ENCODE measurements around the gene NAB2. TPM values are rescaled to one million over a fixed set of nuclear protein-coding genes. Genes with fewer than 3 reads are reported as not detected.
A peak's percentile ranks its signal among the peaks of the same experiment; 100 is the strongest.
"Not testable (repeated sequence)": the region's sequence is repeated elsewhere in the genome, so short reads cannot be mapped to it uniquely, and the experiment has no call there.

The NAB2 gene
- total RNA-seq, 1 donor from 2014 or later: 22.1 TPM

DNA sequence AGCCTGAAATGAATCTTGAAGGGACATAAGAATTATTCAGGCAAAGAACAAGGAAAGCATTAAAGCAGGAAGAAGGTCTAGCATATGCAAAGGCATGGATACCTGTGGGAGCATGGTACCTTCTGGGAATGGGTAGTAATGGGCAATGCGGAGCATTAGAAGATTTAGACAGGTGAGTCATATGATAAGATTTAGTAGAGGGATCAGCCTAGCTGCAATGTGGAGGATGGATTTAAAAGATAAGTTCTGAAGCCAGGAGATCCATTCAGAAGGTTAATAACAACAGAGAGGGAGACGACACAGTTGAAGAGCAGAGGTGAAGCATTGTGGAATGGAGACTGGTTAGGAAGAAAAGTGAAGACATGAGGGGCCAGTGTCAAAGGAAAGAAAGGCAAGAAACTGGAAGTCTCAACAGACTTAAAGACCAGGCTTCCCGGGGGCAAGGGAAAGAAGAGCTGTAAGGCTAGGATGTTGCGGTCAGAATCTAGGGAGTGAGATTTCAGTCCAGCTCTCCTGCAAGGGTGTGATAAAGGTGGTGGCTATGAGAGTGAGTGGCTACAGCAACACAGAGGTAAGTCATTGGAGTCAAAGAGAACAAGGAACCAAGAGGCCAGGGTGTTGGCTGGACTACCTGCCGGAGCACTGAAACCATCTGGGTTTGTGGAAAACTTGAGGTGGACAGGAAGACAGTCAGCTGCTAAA lies 27.8 kb downstream of the NAB2 start:
- Mint-ChIP-seq H3K4me1 (peaks cover 13% of the 10 kb centered on the region), H3K36me3 (ENCODE audit: low read depth) (peaks cover 5% of the 10 kb centered on the region), H3K9me3 (no peaks in the 10 kb centered on the region), H3K27me3 (no peaks in the 10 kb centered on the region), H3K4me3 (no peak overlapping the region), H3K27ac (no peak overlapping the region)
- ChIA-PET POLR2A (interaction anchor here (0.7 kb wide), 1 partner anchor 44 kb away, joined by 3 read pairs; no protein-coding TSS in a partner anchor), CTCF (interaction anchor here (0.7 to 1.5 kb wide), 4 partner anchors 47 to 86 kb away, joined by 3 to 5 read pairs (median 4); no protein-coding TSS in a partner anchor)
- TF ChIP-seq, protein P1, sequence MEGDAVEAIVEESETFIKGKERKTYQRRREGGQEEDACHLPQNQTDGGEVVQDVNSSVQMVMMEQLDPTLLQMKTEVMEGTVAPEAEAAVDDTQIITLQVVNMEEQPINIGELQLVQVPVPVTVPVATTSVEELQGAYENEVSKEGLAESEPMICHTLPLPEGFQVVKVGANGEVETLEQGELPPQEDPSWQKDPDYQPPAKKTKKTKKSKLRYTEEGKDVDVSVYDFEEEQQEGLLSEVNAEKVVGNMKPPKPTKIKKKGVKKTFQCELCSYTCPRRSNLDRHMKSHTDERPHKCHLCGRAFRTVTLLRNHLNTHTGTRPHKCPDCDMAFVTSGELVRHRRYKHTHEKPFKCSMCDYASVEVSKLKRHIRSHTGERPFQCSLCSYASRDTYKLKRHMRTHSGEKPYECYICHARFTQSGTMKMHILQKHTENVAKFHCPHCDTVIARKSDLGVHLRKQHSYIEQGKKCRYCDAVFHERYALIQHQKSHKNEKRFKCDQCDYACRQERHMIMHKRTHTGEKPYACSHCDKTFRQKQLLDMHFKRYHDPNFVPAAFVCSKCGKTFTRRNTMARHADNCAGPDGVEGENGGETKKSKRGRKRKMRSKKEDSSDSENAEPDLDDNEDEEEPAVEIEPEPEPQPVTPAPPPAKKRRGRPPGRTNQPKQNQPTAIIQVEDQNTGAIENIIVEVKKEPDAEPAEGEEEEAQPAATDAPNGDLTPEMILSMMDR (IDR thresholded peaks at IDR 0.05): no peak
- intact Hi-C loops (cut with micrococcal nuclease): no loop called here
- DNase-seq (no peak), ATAC-seq (ENCODE audit: low read depth) (no peak)

DNA sequence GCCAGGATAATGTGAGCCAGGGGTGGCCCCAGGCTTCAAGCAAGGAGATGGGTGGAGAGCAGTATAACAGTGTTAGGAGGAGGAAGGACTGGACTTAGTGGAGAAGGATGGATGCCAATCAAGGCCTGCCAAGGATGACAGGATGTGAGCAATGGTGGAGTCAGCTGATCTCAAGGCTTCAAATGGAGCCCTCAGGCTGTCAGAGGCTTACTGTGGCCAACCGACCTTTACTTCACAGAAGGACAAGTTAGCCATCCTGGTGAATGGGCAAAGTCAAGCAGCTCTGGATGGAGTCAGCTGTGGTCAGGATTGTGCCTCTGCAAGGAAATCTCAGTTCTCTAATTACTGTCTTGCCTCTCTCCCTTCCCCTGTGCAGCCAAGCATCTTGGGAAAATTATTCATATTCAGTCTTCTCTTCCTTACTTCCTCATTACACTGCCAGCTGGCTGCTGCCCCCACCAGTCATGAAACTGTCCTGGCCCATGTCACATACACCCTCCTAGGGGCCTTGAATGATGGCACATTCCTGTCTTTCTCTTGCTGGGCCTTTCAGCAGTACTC lies 29.9 kb downstream of the NAB2 start:
- Mint-ChIP-seq H3K9me3 (peaks cover 1% of the 10 kb centered on the region), H3K36me3 (ENCODE audit: low read depth) (no peaks in the 10 kb centered on the region), H3K4me1 (peaks cover 6% of the 10 kb centered on the region), H3K4me3 (no peak overlapping the region), H3K27ac (peak overlapping the region; percentile 57), H3K27me3 (no peaks in the 10 kb centered on the region)
- no peak for DNase-seq
- CTCF ChIA-PET: no interaction called here
- TF ChIP-seq, protein P1 (IDR thresholded peaks at IDR 0.05): no peak
- intact Hi-C loops (cut with micrococcal nuclease): no loop called here
- POLR2A ChIA-PET: no interaction called here
- ATAC-seq (ENCODE audit: low read depth): no peak

DNA sequence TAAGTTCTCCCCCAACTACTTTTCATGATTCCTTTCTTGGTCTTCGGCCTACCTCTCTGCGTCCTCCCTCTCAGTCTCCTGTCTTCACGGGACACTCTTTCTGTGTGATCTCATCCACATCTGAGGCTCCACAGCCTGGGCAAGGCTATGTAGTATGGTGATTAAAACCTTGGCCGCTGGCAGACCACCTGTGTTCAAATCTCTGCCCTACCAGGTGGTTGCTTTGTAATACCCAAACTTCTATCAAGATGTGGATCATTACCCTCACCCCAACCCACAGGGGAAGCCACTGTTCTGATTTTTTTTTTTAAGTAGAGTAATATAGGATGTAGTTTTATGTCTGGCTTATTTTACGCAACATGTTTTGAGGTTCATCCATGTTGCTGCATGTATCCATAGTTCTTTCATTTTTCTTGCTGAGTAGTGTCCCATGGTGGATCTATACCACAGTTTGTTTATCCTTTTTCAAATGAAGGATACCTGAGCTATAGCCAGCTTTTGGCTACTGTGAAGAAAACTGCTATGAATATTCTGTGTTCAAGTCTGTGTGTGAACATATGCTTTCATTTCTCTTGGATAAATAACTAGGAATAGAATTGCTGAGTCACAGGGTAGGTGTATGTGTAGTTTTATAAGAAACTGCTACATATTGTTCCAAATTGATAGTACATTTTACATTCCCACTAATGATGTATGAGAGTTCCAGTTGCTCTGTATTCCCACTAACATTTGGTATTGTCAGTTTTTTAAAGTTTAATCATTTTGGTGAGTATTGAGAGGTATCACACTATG lies 30.6 kb downstream of the NAB2 start:
- H3K36me3 Mint-ChIP-seq (ENCODE audit: low read depth): no peaks in the 10 kb centered on the region
- TF ChIP-seq, protein P1 (IDR thresholded peaks at IDR 0.05): no peak
- H3K27ac Mint-ChIP-seq: peak overlapping the region; percentile 57
- CTCF ChIA-PET: no interaction called here
- H3K4me3 Mint-ChIP-seq: no peak overlapping the region
- H3K4me1 Mint-ChIP-seq: peaks cover 6% of the 10 kb centered on the region
- intact Hi-C loops (cut with micrococcal nuclease): loop anchor here (10.0 kb wide), 1 partner anchor 335 kb away; the partner anchor contains the start of genes GLI1 and INHBE
- ATAC-seq (ENCODE audit: low read depth): no peak
- H3K9me3 Mint-ChIP-seq: peaks cover 2% of the 10 kb centered on the region
- DNase-seq: no peak
- no peaks in the 10 kb centered on the region for H3K27me3 Mint-ChIP-seq
- POLR2A ChIA-PET: no interaction called here

DNA sequence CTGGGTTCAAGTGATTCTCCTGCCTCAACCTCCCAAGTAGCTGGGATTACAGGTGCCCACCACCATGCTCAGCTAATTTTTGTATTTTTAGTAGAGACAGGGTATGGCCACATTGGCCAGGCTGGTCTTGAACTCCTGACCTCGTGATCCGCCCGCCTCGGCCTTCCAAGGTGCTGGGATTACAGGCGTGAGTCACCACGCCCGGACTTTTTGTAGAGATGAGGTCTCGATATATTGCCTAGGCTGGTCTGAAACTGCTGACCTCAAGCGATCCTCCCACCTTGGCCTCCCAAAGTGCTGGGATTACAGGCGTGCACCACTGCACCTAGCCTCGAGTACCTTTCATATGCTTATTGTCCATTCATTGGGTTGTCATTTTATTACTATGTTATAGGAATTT lies 31.8 kb downstream of the NAB2 start:
- not testable (repeated sequence) for H3K4me1 Mint-ChIP-seq; ATAC-seq (ENCODE audit: low read depth); H3K27ac Mint-ChIP-seq; H3K27me3 Mint-ChIP-seq; H3K36me3 Mint-ChIP-seq (ENCODE audit: low read depth); H3K4me3 Mint-ChIP-seq; DNase-seq; H3K9me3 Mint-ChIP-seq
- intact Hi-C loops (cut with micrococcal nuclease): loop anchor here (10.0 kb wide), 1 partner anchor 334 kb away; the partner anchor contains the start of genes GLI1 and INHBE
- CTCF ChIA-PET: interaction anchor here (0.8 to 1.2 kb wide), 5 partner anchors 8 to 106 kb away, joined by 3 to 6 read pairs (median 3); no protein-coding TSS in a partner anchor
- POLR2A ChIA-PET: interaction anchor here (0.6 to 2.8 kb wide), 2 partner anchors 9 to 32 kb away, joined by 3 to 10 read pairs; partner anchors contain the start of genes NAB2 and STAT6

DNA sequence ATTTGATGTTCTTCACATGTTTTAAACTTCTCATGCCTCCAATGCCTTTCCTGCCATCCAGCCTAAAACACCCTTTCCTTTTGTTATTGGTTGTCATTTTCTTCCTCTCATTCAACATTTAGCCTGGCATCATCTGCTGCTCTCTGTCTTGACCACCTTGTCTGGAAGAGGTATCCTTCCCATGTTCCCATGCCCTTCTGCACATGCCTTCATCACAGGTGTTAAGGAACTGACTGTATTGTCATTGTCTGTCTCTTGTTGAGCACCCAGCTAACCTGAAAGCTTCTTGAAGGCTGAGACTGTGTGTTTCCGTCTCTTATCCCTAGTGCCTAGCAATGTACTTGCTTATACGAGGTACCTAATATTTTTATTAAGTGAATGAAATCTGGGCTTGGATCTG lies 34.9 kb downstream of the NAB2 start:
- TF ChIP-seq, protein P1 (IDR thresholded peaks at IDR 0.05): no peak
- intact Hi-C loops (cut with micrococcal nuclease): loop anchor here (1.0 to 10.0 kb wide), 4 partner anchors 49 to 331 kb away; partner anchors contain the start of genes GLI1 and INHBE
- ATAC-seq (ENCODE audit: low read depth) (no peak), DNase-seq (no peak)
- Mint-ChIP-seq H3K9me3 (peaks cover 2% of the 10 kb centered on the region), H3K4me1 (peaks cover 10% of the 10 kb centered on the region), H3K4me3 (no peak overlapping the region), H3K27me3 (no peaks in the 10 kb centered on the region), H3K27ac (no peak overlapping the region), H3K36me3 (ENCODE audit: low read depth) (no peaks in the 10 kb centered on the region)
- ChIA-PET POLR2A (interaction anchor here (1.0 to 1.4 kb wide), 3 partner anchors 12 to 329 kb away, joined by 3 to 11 read pairs (median 3); partner anchors contain the start of gene STAT6), CTCF (interaction anchor here (0.8 to 2.8 kb wide), 23 partner anchors 8 to 330 kb away, joined by 3 to 20 read pairs (median 6); partner anchors contain the start of gene STAT6)

Measured in activated B cell treated with CpG ODN at 0.5 μM for 24 hours (primary cell).